Keratinocyte (primary cell): ENCODE data around the gene DPP10. TPM values are rescaled to one million over a fixed set of nuclear protein-coding genes. Genes with fewer than 3 reads are reported as not detected.

Source experiments
- DNase-seq: peaks from one replicate; pipeline ENCODE4 v3.0.0-alpha.2; 2011; ENCODE audit warnings: low read depth, missing footprints, low spot score
- FAIRE-seq: peaks from 2 replicates; lab custom pipeline; 2011; peaks lifted over from hg19 to GRCh38; lab: Jason Lieb, UNC
- H2AFZ ChIP-seq: 2 replicates; pipeline ENCODE4 v1.6.0; 2012; ENCODE audit warnings: low read length, control low read depth, inconsistent platforms; ENCODE audit not compliant: control insufficient read depth
- H3K27ac ChIP-seq: 2 replicates; pipeline ENCODE4 v1.5.1; 2011; ENCODE audit warnings: low read length; ENCODE audit not compliant: control insufficient read depth, insufficient read depth
- H3K27me3 ChIP-seq: 3 replicates; pipeline ENCODE4 v1.6.0; 2011; ENCODE audit warnings: low read length; ENCODE audit not compliant: control insufficient read depth, insufficient read depth; ENCODE audit errors: extremely low read depth
- H3K36me3 ChIP-seq, 2 experiments: 2 replicates in 1 of 2; 3 replicates in 1 of 2; pipeline ENCODE4 v1.5.1; 2011; ENCODE audit warnings: low read length in 2 of 2, mild to moderate bottlenecking in 1 of 2; ENCODE audit not compliant: control insufficient read depth in 2 of 2, insufficient read depth in 2 of 2; ENCODE audit errors: extremely low read depth in 1 of 2
- H3K4me1 ChIP-seq: 3 replicates; pipeline ENCODE4 v1.5.1; 2011; ENCODE audit warnings: low read length; ENCODE audit not compliant: control insufficient read depth, insufficient read depth; ENCODE audit errors: extremely low read depth
- H3K4me2 ChIP-seq: 3 replicates; pipeline ENCODE4 v1.6.0; 2011; ENCODE audit warnings: low read depth, low read length; ENCODE audit not compliant: control insufficient read depth, insufficient read depth; ENCODE audit errors: extremely low read depth
- H3K4me3 ChIP-seq, 3 experiments: fragments of 200-600 bp in 1 of 3; sonication (generic) in 1 of 3; 2 replicates in 2 of 3; 3 replicates in 1 of 3; pipeline ENCODE4 v1.5.1; 2011 to 2016; ENCODE audit warnings: low read length in 3 of 3, mild to moderate bottlenecking in 3 of 3, control low read depth in 2 of 3, inconsistent platforms in 1 of 3, low read depth in 1 of 3, mixed read lengths in 1 of 3, mixed run types in 1 of 3, moderate library complexity in 1 of 3; ENCODE audit not compliant: control insufficient read depth in 2 of 3, insufficient read depth in 2 of 3; ENCODE audit errors: extremely low read depth in 1 of 3
- H3K79me2 ChIP-seq: 2 replicates; pipeline ENCODE4 v1.6.0; 2012; ENCODE audit warnings: low read length; ENCODE audit not compliant: control insufficient read depth, insufficient read depth
- H3K9ac ChIP-seq: 3 replicates; pipeline ENCODE4 v1.6.0; 2011; ENCODE audit warnings: low read length; ENCODE audit not compliant: control insufficient read depth, insufficient read depth; ENCODE audit errors: extremely low read depth
- H3K9me1 ChIP-seq: 3 replicates; pipeline ENCODE4 v1.6.0; 2011; ENCODE audit warnings: low read length; ENCODE audit not compliant: control insufficient read depth, insufficient read depth; ENCODE audit errors: extremely low read depth
- H3K9me3 ChIP-seq: 2 replicates; pipeline ENCODE4 v1.5.1; 2012; ENCODE audit warnings: low read depth, low read length; ENCODE audit not compliant: control insufficient read depth
- H4K20me1 ChIP-seq: 3 replicates; pipeline ENCODE4 v1.6.0; 2011; ENCODE audit warnings: low read length; ENCODE audit not compliant: control insufficient read depth, insufficient read depth; ENCODE audit errors: extremely low read depth
- EZH2 ChIP-seq: IDR thresholded peaks from one replicate; pipeline ENCODE4 v1.6.1; 2012; ENCODE audit warnings: inconsistent platforms, mild to moderate bottlenecking, low read length, moderate library complexity
- dilution Hi-C: fragments of 300-500 bp; cut with MboI; formaldehyde crosslinking; loops from one replicate; pipeline ENCODE4 v1.7.0; 2020; ENCODE audit warnings: low sequenced_read_pairs; ENCODE audit not compliant: extremely low pct_ligation_motif_present
- polyA plus RNA-seq, 5 experiments: library from polyadenylated mRNA; depleted of rRNA in 3 of 5; stranded (reverse) in 3 of 5; stranded (forward) in 1 of 5; unstranded in 1 of 5; fragments of >200 nt; gene quantifications; 1 replicate in 1 of 5; 2 replicates in 3 of 5; 3 replicates in 1 of 5; pipeline versions ENCODE4 v1.2.1 to v1.2.3, GENCODE V29; 2011 to 2012; ENCODE audit warnings: missing spikeins in 2 of 5, low read depth in 1 of 5, low replicate concordance in 1 of 5
- TF ChIP-seq, protein P1 (sequence below), 3 experiments: IDR thresholded peaks in 1 of 3; conservative IDR thresholded peaks in 1 of 3; optimal IDR thresholded peaks in 1 of 3; 2 replicates in 2 of 3; 3 replicates in 1 of 3; pipeline versions ENCODE3 to v1.5.1; 2011; ENCODE audit warnings: low read length in 3 of 3, mild to moderate bottlenecking in 3 of 3, moderate library complexity in 2 of 3, control low read depth in 1 of 3, inconsistent platforms in 1 of 3; ENCODE audit not compliant: insufficient read depth in 2 of 3; ENCODE audit errors: extremely low read depth in 1 of 3

The DPP10 gene
- polyA plus RNA-seq, 1 donor (not counting 4 experiments of a cell fraction or from before 2014, with no cell fraction given), result not detected

DNA sequence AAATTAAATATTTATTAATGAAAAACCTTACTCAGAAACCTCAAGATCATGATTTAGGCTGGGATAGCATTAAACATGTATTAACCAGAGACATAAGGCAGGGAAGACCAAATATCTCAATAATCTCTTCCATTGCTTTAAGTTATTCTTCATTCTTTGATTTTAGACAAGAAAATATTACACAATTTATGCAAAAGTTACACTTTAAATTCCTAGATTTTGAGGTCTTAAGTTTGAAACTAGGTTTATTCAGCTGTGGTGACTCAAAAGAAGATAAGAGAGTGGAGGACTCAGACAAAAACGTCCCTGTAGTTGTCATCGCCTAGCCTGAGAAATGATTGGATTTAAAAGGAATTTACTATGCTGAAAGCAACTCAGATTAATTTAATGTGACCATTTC lies 1110.3 kb downstream of the DPP10 start:
- no peak for FAIRE-seq
- no peak overlapping the region for H3K9ac ChIP-seq
- H3K4me1 ChIP-seq, result no peaks in the 10 kb centered on the region
- no peak overlapping the region for H2AFZ ChIP-seq
- DNase-seq, result no peak
- no peak overlapping the region for H3K4me2 ChIP-seq
- no peak for TF ChIP-seq EZH2
- TF ChIP-seq, protein P1, sequence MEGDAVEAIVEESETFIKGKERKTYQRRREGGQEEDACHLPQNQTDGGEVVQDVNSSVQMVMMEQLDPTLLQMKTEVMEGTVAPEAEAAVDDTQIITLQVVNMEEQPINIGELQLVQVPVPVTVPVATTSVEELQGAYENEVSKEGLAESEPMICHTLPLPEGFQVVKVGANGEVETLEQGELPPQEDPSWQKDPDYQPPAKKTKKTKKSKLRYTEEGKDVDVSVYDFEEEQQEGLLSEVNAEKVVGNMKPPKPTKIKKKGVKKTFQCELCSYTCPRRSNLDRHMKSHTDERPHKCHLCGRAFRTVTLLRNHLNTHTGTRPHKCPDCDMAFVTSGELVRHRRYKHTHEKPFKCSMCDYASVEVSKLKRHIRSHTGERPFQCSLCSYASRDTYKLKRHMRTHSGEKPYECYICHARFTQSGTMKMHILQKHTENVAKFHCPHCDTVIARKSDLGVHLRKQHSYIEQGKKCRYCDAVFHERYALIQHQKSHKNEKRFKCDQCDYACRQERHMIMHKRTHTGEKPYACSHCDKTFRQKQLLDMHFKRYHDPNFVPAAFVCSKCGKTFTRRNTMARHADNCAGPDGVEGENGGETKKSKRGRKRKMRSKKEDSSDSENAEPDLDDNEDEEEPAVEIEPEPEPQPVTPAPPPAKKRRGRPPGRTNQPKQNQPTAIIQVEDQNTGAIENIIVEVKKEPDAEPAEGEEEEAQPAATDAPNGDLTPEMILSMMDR (optimal IDR thresholded peaks at IDR 0.05 in 1 of 3, IDR thresholded peaks at IDR 0.05 in 1 of 3, conservative IDR thresholded peaks at IDR 0.05 in 1 of 3; ENCODE audit: extremely low read depth in 1 of 3, insufficient read depth in 2 of 3, low read length in 3 of 3), result no peak
- no peak overlapping the region for H3K27ac ChIP-seq
- H3K36me3 ChIP-seq, result no peaks in the 10 kb centered on the region
- no peaks in the 10 kb centered on the region for H3K27me3 ChIP-seq
- H4K20me1 ChIP-seq, result no peaks in the 10 kb centered on the region
- dilution Hi-C loops, result no loop called here
- no peak overlapping the region for H3K4me3 ChIP-seq
- no peaks in the 10 kb centered on the region for H3K9me1 ChIP-seq
- no peaks in the 10 kb centered on the region for H3K9me3 ChIP-seq
- no peaks in the 10 kb centered on the region for H3K79me2 ChIP-seq

GRCh38 chr2:115554153-115554552 lies 1111.7 kb downstream of the DPP10 start:
- H4K20me1 ChIP-seq, result no peaks in the 10 kb centered on the region
- H3K9me3 ChIP-seq, result no peaks in the 10 kb centered on the region
- no peak for FAIRE-seq
- no peak overlapping the region for H3K4me3 ChIP-seq
- no peak overlapping the region for H3K4me2 ChIP-seq
- no peaks in the 10 kb centered on the region for H3K36me3 ChIP-seq
- no peaks in the 10 kb centered on the region for H3K9me1 ChIP-seq
- DNase-seq, result no peak
- TF ChIP-seq, protein P1 (optimal IDR thresholded peaks at IDR 0.05 in 1 of 3, IDR thresholded peaks at IDR 0.05 in 1 of 3, conservative IDR thresholded peaks at IDR 0.05 in 1 of 3; ENCODE audit: extremely low read depth in 1 of 3, insufficient read depth in 2 of 3, low read length in 3 of 3), result no peak
- no peak for TF ChIP-seq EZH2
- no peak overlapping the region for H3K9ac ChIP-seq
- dilution Hi-C loops, result no loop called here
- H3K4me1 ChIP-seq, result no peaks in the 10 kb centered on the region
- H3K79me2 ChIP-seq, result no peaks in the 10 kb centered on the region
- H3K27me3 ChIP-seq, result no peaks in the 10 kb centered on the region
- no peak overlapping the region for H2AFZ ChIP-seq
- H3K27ac ChIP-seq, result no peak overlapping the region
